AG09319 (cell line): Measurements from ENCODE around the gene KIAA1217.

ENCODE experiments used
- DNase-seq: peaks from one replicate; pipeline ENCODE4 v3.0.0-alpha.2; 2010; ENCODE audit warnings: low read depth; ENCODE audit errors: extremely low read depth
- CTCF ChIP-seq: IDR thresholded peaks from 2 replicates; pipeline ENCODE4 v1.5.1; 2011; ENCODE audit warnings: low read depth, mild to moderate bottlenecking, inconsistent platforms, low read length, moderate library complexity

KIAA1217 gene

GRCh38 chr10:24417053-24417452 is 208.1 kb downstream of the KIAA1217 start:
- no peak for TF ChIP-seq CTCF
- DNase-seq: no peak

GRCh38 chr10:24418532-24418931 is 209.6 kb downstream of the KIAA1217 start:
- no peak for DNase-seq

GRCh38 chr10:24419066-24419465 is 210.1 kb downstream of the KIAA1217 start:
- no peak for DNase-seq
- TF ChIP-seq CTCF: no peak

More at GRCh38 chr10:24418532-24418931, 209.6 kb downstream of the KIAA1217 start:
- peak; percentile 5 for TF ChIP-seq CTCF

- no peak for TF ChIP-seq CTCF
- DNase-seq: no peak
Measured at GRCh38 chr10:24425151-24425550, 216.2 kb downstream of the KIAA1217 start.

- no peak for TF ChIP-seq CTCF
- DNase-seq: no peak
Measured at GRCh38 chr10:24427678-24428409, 218.9 kb downstream of the KIAA1217 start.

GRCh38 chr10:24428410-24428782 is 219.5 kb downstream of the KIAA1217 start:
- DNase-seq: no peak
- TF ChIP-seq CTCF: no peak

GRCh38 chr10:24430591-24430990 is 221.7 kb downstream of the KIAA1217 start:
- no peak for DNase-seq
- TF ChIP-seq CTCF: no peak
